Panc1 (cell line): Measurements from ENCODE around the gene ALOX15B. TPM values are rescaled to one million over a fixed set of nuclear protein-coding genes. Genes with fewer than 3 reads are reported as not detected.

Experiments used
- ATAC-seq: fragments of 200-7000 bp; cut with Tn5 transposase; 2 replicates; pipeline ENCODE4 v1.9.1; 2020; ENCODE audit warnings: mild to moderate bottlenecking, moderate library complexity
- BruUV-seq: library from RNA; stranded (reverse); fragments of 400-500 nt; replicated peaks from 2 replicates; lab custom pipeline; 2021; lab: Mats Ljungman, UMichigan
- CTCF ChIA-PET: fragments of 300-600 bp; sonication (Branson Sonifier 250); formaldehyde crosslinking; loops from one replicate; lab custom pipeline; 2022; ENCODE audit warnings: antibody characterized with exemption; lab: Charles Lee
- POLR2A ChIA-PET: fragments of 300-600 bp; sonication (Branson Sonifier 250); formaldehyde crosslinking; loops from one replicate; lab custom pipeline; 2022; ENCODE audit warnings: antibody characterized with exemption; lab: Charles Lee
- DNase-seq: peaks from one replicate; pipeline ENCODE4 v3.0.0-alpha.2; 2010; ENCODE audit warnings: low read depth, low spot score
- H3K27ac ChIP-seq: 2 replicates; pipeline ENCODE4 v1.5.1; 2011; ENCODE audit warnings: mild to moderate bottlenecking, low read length, inconsistent platforms
- H3K27me3 ChIP-seq: fragments of 200-500 bp; sonication (Bioruptor generic); 2 replicates; pipeline ENCODE4 v1.6.0; 2014; ENCODE audit warnings: low read length, inconsistent platforms; ENCODE audit not compliant: control insufficient read depth, insufficient read depth
- H3K36me3 ChIP-seq: fragments of 200-500 bp; sonication (Bioruptor generic); 2 replicates; pipeline ENCODE4 v1.5.1; 2014; ENCODE audit warnings: inconsistent platforms, mild to moderate bottlenecking, low read length, moderate library complexity; ENCODE audit not compliant: control insufficient read depth, insufficient read depth
- H3K4me1 ChIP-seq: 2 replicates; pipeline ENCODE4 v1.5.1; 2011; ENCODE audit warnings: inconsistent platforms, mild to moderate bottlenecking, low read length, moderate library complexity; ENCODE audit not compliant: control insufficient read depth, insufficient read depth
- H3K4me3 ChIP-seq, 2 experiments: 2 replicates each; pipeline ENCODE4 v1.5.1; 2011 to 2012; ENCODE audit warnings: low read depth in 2 of 2, low read length in 2 of 2, mild to moderate bottlenecking in 2 of 2, inconsistent platforms in 1 of 2, moderate library complexity in 1 of 2
- H3K9me3 ChIP-seq: fragments of 200-500 bp; sonication (Bioruptor generic); 2 replicates; pipeline ENCODE4 v1.5.1; 2014; ENCODE audit warnings: low read depth, mild to moderate bottlenecking, inconsistent platforms, low read length, moderate library complexity; ENCODE audit not compliant: control insufficient read depth, insufficient read depth
- CTCF ChIP-seq: fragments of 450-650 bp; IDR thresholded peaks from 2 replicates; pipeline ENCODE4 v1.5.1; 2017; ENCODE audit warnings: mild to moderate bottlenecking
- POLR2AphosphoS5 ChIP-seq: IDR thresholded peaks from 2 replicates; pipeline ENCODE4 v1.6.1; 2012; ENCODE audit warnings: mild to moderate bottlenecking, low read depth, low read length, moderate library complexity
- REST ChIP-seq, 2 experiments: IDR thresholded peaks; 2 replicates each; pipeline ENCODE4 v1.6.1; 2011 to 2012; ENCODE audit warnings: low read depth in 2 of 2, control low read depth in 1 of 2, low read length in 1 of 2, mild to moderate bottlenecking in 1 of 2, moderate library complexity in 1 of 2; ENCODE audit not compliant: insufficient read depth in 1 of 2
- SIN3A ChIP-seq: IDR thresholded peaks from 2 replicates; pipeline ENCODE4 v1.6.1; 2012; ENCODE audit warnings: low read depth, mild to moderate bottlenecking, low read length, moderate library complexity, borderline replicate concordance; ENCODE audit not compliant: insufficient read depth
- TCF7L2 ChIP-seq: IDR thresholded peaks from 2 replicates; pipeline ENCODE4 v1.6.1; 2011; ENCODE audit warnings: mild to moderate bottlenecking, low read depth, low read length, inconsistent platforms
- in situ Hi-C: cut with HindIII; loops from 2 replicates; pipeline ENCODE4 v1.10.0; 2016; ENCODE audit warnings: low sequenced_read_pairs, low pct_unique_long_range_greater_than_20kb
- intact Hi-C: fragments of 100-400 bp; cut with micrococcal nuclease; formaldehyde crosslinking; loops from one replicate; pipeline ENCODE4 v1.10.0; 2022; ENCODE audit not compliant: unreplicated experiment
- total RNA-seq: library from RNA; stranded (reverse); gene quantifications from one replicate; pipeline ENCODE4 v1.2.1, GENCODE V29; 2021; ENCODE audit not compliant: unreplicated experiment

Gene ALOX15B
- total RNA-seq, 1 experiment from 2014 or later, result not detected

- ChIA-PET POLR2A (no interaction called here), CTCF (interaction anchor here (0.7 to 1.7 kb wide), 3 partner anchors 8 to 46 kb away, joined by 3 to 7 read pairs (median 5); no protein-coding TSS in a partner anchor)
- Histone ChIP-seq H3K9me3 (no peaks in the 10 kb centered on the region), H3K4me1 (no peaks in the 10 kb centered on the region; the same call in 1 of the 2 replicates), H3K36me3 (no peaks in the 10 kb centered on the region; the same call in 1 of the 2 replicates), H3K27ac (no peak overlapping the region), H3K27me3 (no peaks in the 10 kb centered on the region; the same call in 1 of the 2 replicates), H3K4me3 (no peak overlapping the region)
- intact Hi-C loops, result no loop called here
- no TSS peak for BruUV-seq
- in situ Hi-C loops, result no loop called here
- TF ChIP-seq SIN3A (no peak), TCF7L2 (no peak), POLR2AphosphoS5 (no peak), REST (IDR thresholded peaks at IDR 0.05; ENCODE audit: insufficient read depth in 1 of 2, low read depth in 2 of 2, low read length in 1 of 2) (no peak), CTCF (no peak)
- DNase-seq (no peak), ATAC-seq (no peak)
These were observed 34.0 kb downstream of the ALOX15B start for GRCh38 chr17:8072729-8073461.

GRCh38 chr17:8073627-8074484 is 35.0 kb downstream of the ALOX15B start:
- CTCF ChIA-PET, result interaction anchor here (0.5 to 1.7 kb wide), 8 partner anchors 9 to 365 kb away, joined by 3 to 10 read pairs (median 4); no protein-coding TSS in a partner anchor
- POLR2A ChIA-PET, result interaction anchor here (0.6 kb wide), 2 partner anchors 143 to 238 kb away, joined by 5 to 7 read pairs; no protein-coding TSS in a partner anchor
- Histone ChIP-seq H3K4me3 (peak overlapping the region; percentile 16 to 38), H3K4me1 (no peaks in the 10 kb centered on the region; the same call in 1 of the 2 replicates), H3K27ac (no peak overlapping the region), H3K27me3 (no peaks in the 10 kb centered on the region; the same call in 1 of the 2 replicates), H3K9me3 (no peaks in the 10 kb centered on the region), H3K36me3 (no peaks in the 10 kb centered on the region; the same call in 1 of the 2 replicates)
- ATAC-seq, result peak; percentile 90
- in situ Hi-C loops, result no loop called here
- no peak for TF ChIP-seq SIN3A
- TF ChIP-seq REST (IDR thresholded peaks at IDR 0.05; ENCODE audit: insufficient read depth in 1 of 2, low read depth in 2 of 2, low read length in 1 of 2), result no peak
- no peak for TF ChIP-seq POLR2AphosphoS5
- no peak for TF ChIP-seq TCF7L2
- TF ChIP-seq CTCF, result peak; percentile 97
- BruUV-seq, result no TSS peak
- intact Hi-C loops, result no loop called here
- DNase-seq, result peak; percentile 47
